B cell (primary cell): ENCODE measurements around the gene DAW1. TPM values are rescaled to one million over a fixed set of nuclear protein-coding genes. Genes with fewer than 3 reads are reported as not detected.
"Not testable (repeated sequence)": the region's sequence is repeated elsewhere in the genome, so short reads cannot be mapped to it uniquely, and the experiment has no call there.

Source experiments
- ATAC-seq: fragments of 200-7000 bp; cut with Tn5 transposase; one replicate; pipeline ENCODE4 v1.10.0; 2021; ENCODE audit warnings: low read depth, mild to moderate bottlenecking, moderate number of reproducible peaks, moderate library complexity
- CTCF ChIA-PET: fragments of 350-600 bp; sonication (Branson Sonifier 250); formaldehyde crosslinking; loops from one replicate; lab custom pipeline; 2021; ENCODE audit warnings: antibody characterized with exemption, inconsistent platforms; lab: Charles Lee
- POLR2A ChIA-PET: fragments of 350-600 bp; sonication (Branson Sonifier 250); formaldehyde crosslinking; loops from one replicate; lab custom pipeline; 2021; ENCODE audit warnings: antibody characterized with exemption; lab: Charles Lee
- DNase-seq: peaks from one replicate; pipeline ENCODE4 v3.0.0; 2013
- H2AFZ ChIP-seq: 2 replicates; pipeline ENCODE4 v1.6.1; 2012; ENCODE audit warnings: mild to moderate bottlenecking, low read depth, low read length; ENCODE audit not compliant: insufficient read depth, poor library complexity, severe bottlenecking
- H3K27ac ChIP-seq, 2 donors: 1 replicate in 1 of 2; 2 replicates in 1 of 2; pipeline ENCODE4 v1.5.1; 2012 to 2013; ENCODE audit warnings: low read length in 2 of 2, mild to moderate bottlenecking in 2 of 2, moderate library complexity in 1 of 2
- H3K27me3 ChIP-seq, 4 experiments: fragments of 200-600 bp in 1 of 4; sonication (generic) in 1 of 4; replicated peaks in 1 of 4; 1 replicate in 2 of 4; 2 replicates in 2 of 4; pipeline versions ENCODE4 v1.6.1 to v1.7.0; 2013 to 2016; ENCODE audit warnings: low read length in 3 of 4, mild to moderate bottlenecking in 2 of 4, mixed read lengths in 1 of 4, moderate library complexity in 1 of 4; ENCODE audit not compliant: insufficient read depth in 4 of 4, control insufficient read depth in 3 of 4; ENCODE audit errors: control extremely low read depth in 1 of 4
- H3K36me3 ChIP-seq, 2 experiments: replicated peaks in 1 of 2; 1 replicate in 1 of 2; 2 replicates in 1 of 2; pipeline versions ENCODE4 v1.6.1 to v1.7.1; 2013; ENCODE audit warnings: low read length in 1 of 2; ENCODE audit not compliant: insufficient read depth in 2 of 2, control insufficient read depth in 1 of 2; ENCODE audit errors: control extremely low read depth in 1 of 2, extremely low read depth in 1 of 2
- H3K4me1 ChIP-seq, 2 donors: fragments of 200-600 bp in 1 of 2; sonication (generic) in 1 of 2; 1 replicate in 1 of 2; 2 replicates in 1 of 2; pipeline versions ENCODE4 v1.5.1 to v1.6.1; 2013 to 2017; ENCODE audit warnings: low read length in 2 of 2; ENCODE audit not compliant: control insufficient read depth in 2 of 2, insufficient read depth in 2 of 2
- H3K4me2 ChIP-seq: replicated peaks from 2 replicates; pipeline ENCODE3; 2012; ENCODE audit warnings: mild to moderate bottlenecking, low read depth, low read length; ENCODE audit not compliant: poor library complexity, severe bottlenecking
- H3K4me3 ChIP-seq, 5 experiments: fragments of 200-600 bp in 1 of 5; sonication (generic) in 1 of 5; 1 replicate in 3 of 5; 2 replicates in 2 of 5; pipeline versions ENCODE4 v1.5.1 to v1.7.0; 2011 to 2016; ENCODE audit warnings: low read length in 4 of 5, mild to moderate bottlenecking in 4 of 5, low read depth in 2 of 5, control low read depth in 1 of 5, moderate library complexity in 1 of 5; ENCODE audit not compliant: insufficient read depth in 1 of 5; ENCODE audit errors: control extremely low read depth in 1 of 5, extremely low read depth in 1 of 5
- H3K79me2 ChIP-seq: fragments of 200-600 bp; sonication (generic); one replicate; pipeline ENCODE4 v1.6.0; 2016; ENCODE audit warnings: low read length; ENCODE audit not compliant: control insufficient read depth, insufficient read depth
- H3K9ac ChIP-seq: fragments of 200-600 bp; sonication (generic); 2 replicates; pipeline ENCODE4 v1.6.1; 2017; ENCODE audit warnings: mild to moderate bottlenecking, low read length, moderate library complexity
- H3K9me3 ChIP-seq, 3 donors: one replicate each; pipeline versions ENCODE4 v1.6.1 to v1.7.1; 2013; ENCODE audit warnings: low read length in 2 of 3; ENCODE audit not compliant: control insufficient read depth in 2 of 3, insufficient read depth in 1 of 3; ENCODE audit errors: control extremely low read depth in 1 of 3
- H4K20me1 ChIP-seq: 2 replicates; pipeline ENCODE4 v1.6.0; 2012; ENCODE audit warnings: mild to moderate bottlenecking, low read length; ENCODE audit not compliant: insufficient read depth, control insufficient read depth, poor library complexity, severe bottlenecking
- H3K27ac Mint-ChIP-seq: one replicate; pipeline ENCODE4 v1.8.0; 2021; ENCODE audit warnings: mixed read lengths
- H3K27me3 Mint-ChIP-seq: one replicate; pipeline ENCODE4 v1.8.0; 2021; ENCODE audit warnings: mixed read lengths
- H3K4me1 Mint-ChIP-seq: one replicate; pipeline ENCODE4 v1.8.0; 2021; ENCODE audit warnings: mixed read lengths
- H3K4me3 Mint-ChIP-seq: one replicate; pipeline ENCODE4 v1.8.0; 2021; ENCODE audit warnings: mixed read lengths
- H3K9me3 Mint-ChIP-seq: one replicate; pipeline ENCODE4 v1.8.0; 2022; ENCODE audit warnings: mixed read lengths; ENCODE audit not compliant: insufficient read depth
- CTCF ChIP-seq: fragments of 200-600 bp; IDR thresholded peaks from one replicate; pipeline ENCODE4 v1.8.0; 2022; ENCODE audit warnings: antibody characterized with exemption, mild to moderate bottlenecking
- EZH2 ChIP-seq: IDR thresholded peaks from 2 replicates; pipeline ENCODE4 v1.6.1; 2012; ENCODE audit warnings: borderline replicate concordance, low read depth, mild to moderate bottlenecking, moderate library complexity, low read length; ENCODE audit not compliant: insufficient read depth, poor library complexity, severe bottlenecking
- WGBS: methylation state at CpG from one replicate; pipeline ENCODE4 v1.1.5; 2013; ENCODE audit warnings: missing lambda C conversion rate; ENCODE audit not compliant: insufficient coverage; 5-methylcytosine and 5-hydroxymethylcytosine counted together
- intact Hi-C: fragments of 100-400 bp; cut with micrococcal nuclease; formaldehyde crosslinking; loops from one replicate; pipeline ENCODE4 v1.10.0; 2022
- polyA plus RNA-seq: library from polyadenylated mRNA; depleted of rRNA; stranded (reverse); fragments of >200 nt; gene quantifications from 2 replicates; pipeline ENCODE4 v1.2.3, GENCODE V29; 2012
- total RNA-seq, 2 donors: library from RNA; stranded (reverse); fragments of 120-200 nt in 1 of 2; gene quantifications; 1 replicate in 1 of 2; 2 replicates in 1 of 2; pipeline versions ENCODE4 v1.2.3 to v1.2.4, GENCODE V29; 2013 to 2022

The DAW1 gene
- total and polyA plus RNA-seq, 2 donors (not counting 1 experiment from before 2014, with no cell fraction given) = not detected

- no peaks in the 10 kb centered on the region for H3K4me1 ChIP-seq
- no peaks in the 10 kb centered on the region for H3K27me3 ChIP-seq
- H3K4me3 ChIP-seq = no peak overlapping the region
- no peak overlapping the region for H3K4me2 ChIP-seq
- no peak overlapping the region for H3K27ac ChIP-seq
- no peaks in the 10 kb centered on the region for H4K20me1 ChIP-seq
- no peak overlapping the region for H3K27ac Mint-ChIP-seq
- H3K27me3 Mint-ChIP-seq = peaks cover 3% of the 10 kb centered on the region
- H3K4me3 Mint-ChIP-seq = no peak overlapping the region
- DNase-seq (no peak), ATAC-seq (no peak)
- no peaks in the 10 kb centered on the region for H3K9me3 Mint-ChIP-seq
- no CpG with 5 or more reads among the region's 2 CpGs for WGBS
- no peaks in the 10 kb centered on the region for H3K79me2 ChIP-seq
- ChIA-PET CTCF (no interaction called here), POLR2A (no interaction called here)
- H2AFZ ChIP-seq = no peak overlapping the region
- H3K9ac ChIP-seq = no peak overlapping the region
- intact Hi-C loops = no loop called here
- peaks cover 0 to 4% (median 0%) of the 10 kb centered on the region in 3 donors for H3K9me3 ChIP-seq
- no peaks in the 10 kb centered on the region for H3K36me3 ChIP-seq
- no peak for TF ChIP-seq CTCF
- no peak for TF ChIP-seq EZH2
- no peaks in the 10 kb centered on the region for H3K4me1 Mint-ChIP-seq
These were observed 61.0 kb downstream of the DAW1 start for GRCh38 chr2:227932403-227932802.

DNA sequence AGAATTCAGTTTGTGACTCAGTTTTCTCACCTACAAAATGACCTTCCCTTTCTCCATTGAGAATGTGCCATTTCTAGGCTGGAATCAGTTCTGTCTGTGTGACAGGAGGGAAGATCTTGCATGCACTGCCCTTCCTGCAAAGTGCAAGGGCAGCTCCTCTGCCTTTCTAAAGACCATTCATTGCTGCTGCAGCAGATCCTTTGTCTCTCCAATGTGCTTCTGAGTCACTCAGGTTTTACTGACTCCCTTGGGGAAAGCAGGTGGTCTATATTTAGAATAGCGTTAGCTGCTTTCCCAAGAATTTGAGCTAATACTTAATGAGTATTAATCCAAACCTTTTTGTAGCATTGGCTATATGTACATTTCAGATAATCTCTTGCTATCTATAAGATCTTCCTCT, 62.5 kb downstream of the DAW1 start:
- Histone ChIP-seq H3K4me3 (no peak overlapping the region), H3K79me2 (no peaks in the 10 kb centered on the region), H3K9ac (no peak overlapping the region), H3K36me3 (no peaks in the 10 kb centered on the region), H3K4me2 (no peak overlapping the region), H3K4me1 (no peaks in the 10 kb centered on the region), H3K9me3 (no peaks in the 10 kb centered on the region), H4K20me1 (no peaks in the 10 kb centered on the region), H3K27ac (no peak overlapping the region), H3K27me3 (no peaks in the 10 kb centered on the region), H2AFZ (no peak overlapping the region)
- ChIA-PET CTCF (no interaction called here), POLR2A (no interaction called here)
- H3K27me3 Mint-ChIP-seq = peaks cover 12% of the 10 kb centered on the region
- H3K27ac Mint-ChIP-seq = no peak overlapping the region
- TF ChIP-seq EZH2 = no peak
- TF ChIP-seq CTCF = no peak
- H3K4me3 Mint-ChIP-seq = no peak overlapping the region
- H3K9me3 Mint-ChIP-seq = no peaks in the 10 kb centered on the region
- no peaks in the 10 kb centered on the region for H3K4me1 Mint-ChIP-seq
- WGBS = no CpG with 5 or more reads among the region's 1 CpG
- DNase-seq = no peak
- intact Hi-C loops = no loop called here
- ATAC-seq = no peak

GRCh38 chr2:227936249-227936648, 64.8 kb downstream of the DAW1 start:
- intact Hi-C loops, H3K27ac Mint-ChIP-seq, H2AFZ ChIP-seq, H3K27ac ChIP-seq, CTCF ChIA-PET, H3K4me3 ChIP-seq, ATAC-seq, H3K9me3 Mint-ChIP-seq, H3K9ac ChIP-seq, H3K4me3 Mint-ChIP-seq, H3K36me3 ChIP-seq, H3K4me1 ChIP-seq, POLR2A ChIA-PET, H3K9me3 ChIP-seq, H3K4me1 Mint-ChIP-seq, H4K20me1 ChIP-seq, H3K27me3 ChIP-seq, DNase-seq, H3K79me2 ChIP-seq, H3K4me2 ChIP-seq: not testable (repeated sequence)
- 92% methylated on average over 5 of the region's 7 CpGs for WGBS
- H3K27me3 Mint-ChIP-seq = peaks cover 20% of the 10 kb centered on the region
